T-cell (primary cell): Measurements from ENCODE around the gene PIK3CA. TPM values are rescaled to one million over a fixed set of nuclear protein-coding genes. Genes with fewer than 3 reads are reported as not detected.
A peak's percentile ranks its signal among the peaks of the same experiment; 100 is the strongest.

Experiments used
- ATAC-seq, 4 experiments: fragments of 200-7000 bp in 3 of 4; fragments of 150-1000 bp in 1 of 4; cut with Tn5 transposase; replicated peaks in 1 of 4; 1 replicate in 3 of 4; 2 replicates in 1 of 4; pipeline ENCODE4 v1.10.0; 2021; ENCODE audit warnings: moderate library complexity in 3 of 4, mild to moderate bottlenecking in 2 of 4, moderate number of reproducible peaks in 1 of 4
- CTCF ChIA-PET, 2 donors: fragments of 300-600 bp; sonication (Branson Sonifier 250); formaldehyde crosslinking; loops; one replicate each; lab custom pipeline; 2022; ENCODE audit warnings: antibody characterized with exemption in 2 of 2; lab: Charles Lee
- POLR2A ChIA-PET, 2 donors: fragments of 300-600 bp; sonication (Branson Sonifier 250); formaldehyde crosslinking; loops; one replicate each; lab custom pipeline; 2022; ENCODE audit warnings: antibody characterized with exemption in 2 of 2; lab: Charles Lee
- DNase-seq, 35 experiments: peaks; one replicate each; pipeline versions ENCODE4 v3.0.0 to v3.0.0-alpha.2; 2013 to 2023
- H3K27ac ChIP-seq: one replicate; pipeline ENCODE4 v1.5.1; 2013; ENCODE audit warnings: low read length
- H3K27me3 ChIP-seq, 2 experiments: replicated peaks in 1 of 2; 1 replicate in 1 of 2; 2 replicates in 1 of 2; pipeline versions ENCODE4 v1.6.1 to v1.7.0; 2013; ENCODE audit warnings: low read length in 1 of 2, mixed read lengths in 1 of 2; ENCODE audit not compliant: control insufficient read depth in 2 of 2, insufficient read depth in 2 of 2; ENCODE audit errors: extremely low read depth in 1 of 2
- H3K36me3 ChIP-seq, 2 donors: 1 replicate in 1 of 2; 2 replicates in 1 of 2; pipeline versions ENCODE4 v1.6.1 to v1.7.0; 2013; ENCODE audit warnings: low read length in 1 of 2; ENCODE audit not compliant: control insufficient read depth in 2 of 2, insufficient read depth in 1 of 2; ENCODE audit errors: extremely low read depth in 1 of 2
- H3K4me1 ChIP-seq, 2 experiments: 1 replicate in 1 of 2; 2 replicates in 1 of 2; pipeline versions ENCODE4 v1.6.1 to v1.7.0; 2013; ENCODE audit warnings: low read length in 2 of 2, mixed read lengths in 1 of 2; ENCODE audit not compliant: insufficient read depth in 2 of 2, control insufficient read depth in 1 of 2; ENCODE audit errors: extremely low read depth in 1 of 2
- H3K4me3 ChIP-seq, 2 donors: 1 replicate in 1 of 2; 2 replicates in 1 of 2; pipeline versions ENCODE4 v1.5.1 to v1.7.0; 2013; ENCODE audit warnings: mild to moderate bottlenecking in 2 of 2, low read length in 1 of 2, moderate library complexity in 1 of 2; ENCODE audit not compliant: control insufficient read depth in 1 of 2; ENCODE audit errors: extremely low read depth in 1 of 2
- H3K9me3 ChIP-seq: 2 replicates; pipeline ENCODE4 v1.7.0; 2013
- H3K27ac Mint-ChIP-seq, 2 donors: one replicate each; pipeline ENCODE4 v1.8.0; 2020 to 2021; ENCODE audit warnings: mild to moderate bottlenecking in 2 of 2, mixed read lengths in 2 of 2
- H3K27me3 Mint-ChIP-seq, 2 donors: one replicate each; pipeline ENCODE4 v1.8.0; 2021 to 2022; ENCODE audit warnings: mixed read lengths in 2 of 2
- H3K36me3 Mint-ChIP-seq: one replicate; pipeline ENCODE4 v1.8.0; 2021; ENCODE audit warnings: mixed read lengths
- H3K4me1 Mint-ChIP-seq, 3 donors: one replicate each; pipeline ENCODE4 v1.8.0; 2020 to 2022; ENCODE audit warnings: mixed read lengths in 3 of 3, mild to moderate bottlenecking in 1 of 3
- H3K4me3 Mint-ChIP-seq, 3 donors: one replicate each; pipeline ENCODE4 v1.8.0; 2020 to 2022; ENCODE audit warnings: mild to moderate bottlenecking in 3 of 3, mixed read lengths in 3 of 3, moderate library complexity in 3 of 3
- H3K9me3 Mint-ChIP-seq, 3 donors: one replicate each; pipeline ENCODE4 v1.8.0; 2020 to 2022; ENCODE audit warnings: mixed read lengths in 3 of 3
- WGBS: methylation state at CpG from one replicate; pipeline ENCODE4 v1.1.5; 2013; ENCODE audit warnings: missing lambda C conversion rate; ENCODE audit not compliant: insufficient coverage; 5-methylcytosine and 5-hydroxymethylcytosine counted together
- total RNA-seq, 35 experiments: library from RNA in 6 of 35; stranded (reverse) in 6 of 35; fragments of 120-200 nt in 1 of 35; gene quantifications; one replicate each; pipeline versions ENCODE4 v1.2.1 to v1.2.4 and lab custom pipeline; 2013 to 2026

The PIK3CA gene
- total RNA-seq, 5 donors from 2014 or later (not counting 1 experiment from before 2014, with no cell fraction given) = 33.8 to 43.5 (median 34.8) TPM

DNA sequence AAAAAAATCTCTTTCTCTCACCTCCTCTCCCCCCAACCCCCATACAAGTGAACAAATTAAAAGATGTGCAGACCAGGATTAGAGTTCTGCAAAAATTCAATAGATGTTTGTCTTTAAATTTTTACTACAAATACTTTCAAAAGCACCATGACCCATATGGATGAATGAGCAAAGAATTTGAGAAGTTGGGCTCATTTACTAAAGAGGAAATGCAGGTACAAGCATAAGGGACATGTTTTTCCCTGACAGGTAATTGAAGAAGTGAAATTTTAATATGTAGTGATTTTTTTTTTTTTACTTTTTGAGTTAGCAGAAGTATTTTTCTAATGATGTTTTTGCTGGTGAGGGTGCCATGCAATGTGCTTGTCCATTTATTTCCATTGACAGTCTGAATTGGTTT lies 15.3 kb downstream of the PIK3CA start:
- Mint-ChIP-seq H3K4me3 (no peak overlapping the region), H3K27ac (no peak overlapping the region), H3K9me3 (peaks cover 0 to 4% (median 0%) of the 10 kb centered on the region in 3 donors), H3K4me1 (peaks cover 78 to 84% (median 78%) of the 10 kb centered on the region in 3 donors), H3K27me3 (no peaks in the 10 kb centered on the region), H3K36me3 (peaks cover 7% of the 10 kb centered on the region)
- no peak for DNase-seq
- H3K9me3 ChIP-seq = no peaks in the 10 kb centered on the region
- no peak overlapping the region for H3K27ac ChIP-seq
- ChIA-PET POLR2A (no interaction called here), CTCF (no interaction called here)
- no peak for ATAC-seq
- peaks cover 0 to 11% of the 10 kb centered on the region in 2 experiments for H3K4me1 ChIP-seq
- no peaks in the 10 kb centered on the region for H3K36me3 ChIP-seq
- H3K4me3 ChIP-seq = no peak overlapping the region
- no peaks in the 10 kb centered on the region for H3K27me3 ChIP-seq

DNA sequence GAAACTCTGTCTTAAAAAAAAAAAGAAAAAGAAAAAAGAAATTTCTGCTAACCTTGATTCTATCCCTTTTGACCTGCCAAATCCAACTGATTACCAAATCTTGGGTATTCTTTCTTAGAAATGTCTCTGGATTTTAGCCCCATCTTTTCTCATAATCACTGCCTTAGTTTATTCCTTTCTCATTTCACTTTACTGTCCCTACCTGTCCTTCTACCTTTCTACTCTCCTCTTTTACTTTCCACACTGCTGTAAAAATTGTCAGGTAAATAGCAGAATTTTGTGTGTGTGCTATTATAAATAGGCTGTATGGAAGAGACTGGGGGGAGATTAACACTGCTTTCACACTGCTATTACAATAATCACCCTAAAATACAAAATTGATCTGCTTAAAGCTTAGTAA lies 16.7 kb downstream of the PIK3CA start:
- peaks cover 0 to 4% (median under 1%) of the 10 kb centered on the region in 3 donors for H3K9me3 Mint-ChIP-seq
- Histone ChIP-seq H3K4me1 (peaks cover 0 to 9% of the 10 kb centered on the region in 2 experiments), H3K27ac (no peak overlapping the region), H3K36me3 (no peaks in the 10 kb centered on the region), H3K4me3 (no peak overlapping the region), H3K9me3 (no peaks in the 10 kb centered on the region), H3K27me3 (no peaks in the 10 kb centered on the region)
- CTCF ChIA-PET = no interaction called here
- ATAC-seq (no peak), DNase-seq (no peak)
- no peaks in the 10 kb centered on the region for H3K27me3 Mint-ChIP-seq
- H3K27ac Mint-ChIP-seq = no peak overlapping the region
- POLR2A ChIA-PET = no interaction called here
- H3K4me3 Mint-ChIP-seq = no peak overlapping the region
- H3K36me3 Mint-ChIP-seq = peaks cover 13% of the 10 kb centered on the region
- H3K4me1 Mint-ChIP-seq = peaks cover 67 to 87% (median 76%) of the 10 kb centered on the region in 3 donors

DNA sequence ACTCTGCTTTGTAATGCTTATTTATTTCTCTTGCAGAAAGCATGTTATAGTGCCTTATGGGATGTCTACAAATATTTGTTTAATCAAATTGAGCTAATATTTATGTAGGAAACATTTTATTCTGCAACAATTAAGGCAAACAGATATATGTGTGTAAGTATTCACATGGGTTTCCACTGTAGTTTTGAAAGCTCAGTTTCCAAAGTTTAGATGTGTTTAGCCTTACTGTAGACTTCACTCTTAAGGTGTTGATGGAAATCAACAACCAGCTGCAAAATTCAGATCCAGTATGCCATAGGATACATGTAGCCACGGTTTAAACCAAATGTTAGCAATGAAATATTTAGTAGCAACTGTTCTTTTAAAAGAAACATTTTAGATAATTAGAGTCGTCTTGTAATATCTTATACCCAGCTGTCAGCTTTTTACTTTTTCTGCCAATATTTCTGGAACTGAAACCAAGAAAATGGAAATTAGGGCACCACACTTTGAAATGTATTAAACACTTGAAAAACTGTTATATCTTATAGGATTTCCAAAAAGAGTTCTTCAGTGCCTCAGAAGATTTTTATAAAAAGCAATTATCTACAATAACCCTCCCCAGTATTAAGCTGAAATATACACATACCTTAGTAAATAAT lies 18.5 kb downstream of the PIK3CA start:
- Mint-ChIP-seq H3K9me3 (peaks cover 3 to 17% (median 11%) of the 10 kb centered on the region in 3 donors), H3K27ac (no peak overlapping the region), H3K4me1 (peaks cover 56 to 75% (median 69%) of the 10 kb centered on the region in 3 donors), H3K4me3 (no peak overlapping the region), H3K36me3 (peaks cover 22% of the 10 kb centered on the region), H3K27me3 (no peaks in the 10 kb centered on the region)
- no peak for ATAC-seq
- no peak for DNase-seq
- POLR2A ChIA-PET = no interaction called here
- Histone ChIP-seq H3K4me1 (peaks cover 0 to 2% of the 10 kb centered on the region in 2 experiments), H3K27ac (no peak overlapping the region), H3K27me3 (no peaks in the 10 kb centered on the region), H3K4me3 (no peak overlapping the region), H3K36me3 (no peaks in the 10 kb centered on the region), H3K9me3 (no peaks in the 10 kb centered on the region)
- WGBS = no CpG with 5 or more reads among the region's 2 CpGs
- CTCF ChIA-PET = interaction anchor here in 1 of 2 donors (0.6 kb wide), 1 partner anchor 39 kb away, joined by 4 read pairs; no protein-coding TSS in a partner anchor

DNA sequence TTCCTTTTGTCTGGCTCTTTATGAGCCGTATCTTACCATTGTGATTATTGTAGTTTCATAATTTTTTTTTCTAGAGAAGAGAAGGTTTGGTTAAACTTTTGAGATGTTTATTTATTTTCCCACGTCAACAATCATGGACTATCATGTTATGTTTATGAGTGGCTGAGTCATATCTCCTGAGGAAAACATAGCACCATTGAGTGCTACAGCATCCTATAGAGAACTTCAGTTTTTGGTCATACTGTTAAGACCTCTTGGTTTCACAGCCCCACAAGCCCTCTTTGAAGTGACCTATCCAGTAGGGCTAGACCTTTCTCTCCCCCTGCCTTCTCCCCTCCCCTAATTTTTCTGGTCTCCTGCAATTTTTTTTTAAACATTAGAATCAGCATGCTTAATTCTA lies 20.8 kb downstream of the PIK3CA start:
- Mint-ChIP-seq H3K4me1 (peaks cover 45 to 62% (median 58%) of the 10 kb centered on the region in 3 donors), H3K4me3 (no peak overlapping the region), H3K36me3 (peaks cover 23% of the 10 kb centered on the region), H3K27me3 (no peaks in the 10 kb centered on the region), H3K9me3 (peaks cover 3 to 18% (median 12%) of the 10 kb centered on the region in 3 donors), H3K27ac (no peak overlapping the region)
- Histone ChIP-seq H3K4me1 (peaks cover 0 to 2% of the 10 kb centered on the region in 2 experiments), H3K27ac (no peak overlapping the region), H3K4me3 (no peak overlapping the region), H3K36me3 (no peaks in the 10 kb centered on the region), H3K9me3 (no peaks in the 10 kb centered on the region), H3K27me3 (no peaks in the 10 kb centered on the region)
- no peak for ATAC-seq
- no CpG with 5 or more reads among the region's 2 CpGs for WGBS
- POLR2A ChIA-PET = no interaction called here
- no peak for DNase-seq
- CTCF ChIA-PET = no interaction called here

DNA sequence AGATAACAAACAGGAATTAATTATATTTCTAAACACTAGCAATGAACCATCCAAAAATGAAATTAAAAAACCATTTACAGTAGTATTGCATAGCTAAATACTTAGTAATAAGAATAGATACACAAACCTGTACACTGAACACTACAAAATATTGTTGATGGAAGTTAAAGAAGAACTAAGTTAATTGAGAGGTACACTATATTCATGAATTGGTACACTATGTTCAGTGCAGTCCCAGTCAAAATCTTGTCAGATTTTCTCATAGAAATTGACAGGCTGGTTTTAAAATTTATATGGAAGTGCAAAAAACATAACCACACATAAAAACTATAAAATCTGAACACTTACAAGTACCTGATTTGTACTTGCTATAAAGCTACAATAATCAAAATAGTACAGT lies 24.4 kb downstream of the PIK3CA start:
- Histone ChIP-seq H3K4me3 (no peak overlapping the region), H3K27me3 (no peaks in the 10 kb centered on the region), H3K9me3 (no peaks in the 10 kb centered on the region), H3K4me1 (peaks cover 5 to 6% of the 10 kb centered on the region in 2 experiments), H3K27ac (no peak overlapping the region), H3K36me3 (no peaks in the 10 kb centered on the region)
- ChIA-PET POLR2A (interaction anchor here (0.7 kb wide), 3 partner anchors 41 to 429 kb away, joined by 3 to 8 read pairs (median 6); no protein-coding TSS in a partner anchor), CTCF (interaction anchor here in 1 of 2 donors (1.0 kb wide), 1 partner anchor 157 kb away, joined by 3 read pairs; no protein-coding TSS in a partner anchor)
- no peak for DNase-seq
- peaks cover 23% of the 10 kb centered on the region for H3K36me3 Mint-ChIP-seq
- no peaks in the 10 kb centered on the region for H3K27me3 Mint-ChIP-seq
- peaks cover 48 to 61% (median 57%) of the 10 kb centered on the region in 3 donors for H3K4me1 Mint-ChIP-seq
- H3K27ac Mint-ChIP-seq = no peak overlapping the region
- no peak for ATAC-seq
- peaks cover 3 to 18% (median 12%) of the 10 kb centered on the region in 3 donors for H3K9me3 Mint-ChIP-seq
- H3K4me3 Mint-ChIP-seq = no peak overlapping the region

DNA sequence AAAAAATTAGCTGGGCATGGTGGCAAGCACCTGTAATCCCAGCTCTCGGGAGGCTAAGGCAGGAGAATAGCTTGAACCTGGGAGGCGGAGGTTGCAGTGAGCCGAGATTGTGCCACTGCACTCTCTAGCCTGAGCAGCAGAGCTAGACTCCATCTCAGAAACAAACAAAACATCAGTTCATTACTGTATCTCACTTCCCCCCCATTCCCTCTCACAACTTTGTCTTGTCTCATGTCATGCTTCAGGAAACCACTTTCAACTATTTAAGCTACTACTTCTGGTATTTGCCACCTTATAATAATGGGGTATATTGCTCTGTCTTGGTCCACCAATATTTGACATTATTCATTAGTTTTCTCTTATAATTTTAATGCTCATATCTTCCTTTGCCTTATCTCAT lies 26.2 kb downstream of the PIK3CA start:
- Mint-ChIP-seq H3K27me3 (no peaks in the 10 kb centered on the region), H3K9me3 (peaks cover 3 to 14% (median 12%) of the 10 kb centered on the region in 3 donors), H3K4me1 (peaks cover 41 to 47% (median 41%) of the 10 kb centered on the region in 3 donors), H3K4me3 (no peak overlapping the region), H3K27ac (no peak overlapping the region), H3K36me3 (peaks cover 14% of the 10 kb centered on the region)
- ChIA-PET POLR2A (no interaction called here), CTCF (interaction anchor here in 1 of 2 donors (0.6 to 0.7 kb wide), 2 partner anchors 32 to 240 kb away, joined by 3 to 9 read pairs; no protein-coding TSS in a partner anchor)
- Histone ChIP-seq H3K4me3 (no peak overlapping the region), H3K36me3 (no peaks in the 10 kb centered on the region), H3K27me3 (no peaks in the 10 kb centered on the region), H3K4me1 (peaks cover 11% of the 10 kb centered on the region in 2 experiments), H3K9me3 (no peaks in the 10 kb centered on the region), H3K27ac (no peak overlapping the region)
- WGBS = 83% methylated on average over 2 of the region's 3 CpGs
- no peak for DNase-seq
- ATAC-seq = peak in 1 of 4 experiments; percentile 32
